Epithelial cell of esophagus (primary cell): ENCODE results near the gene MYOG.

Experiments
- DNase-seq: peaks from one replicate; pipeline ENCODE4 v3.0.0; 2010; ENCODE audit warnings: low read depth
- H3K4me3 ChIP-seq: 2 replicates; pipeline ENCODE4 v1.5.1; 2011; ENCODE audit warnings: mild to moderate bottlenecking, low read length, control low read depth
- TF ChIP-seq, protein P1 (sequence below): IDR thresholded peaks from 2 replicates; pipeline ENCODE4 v1.5.1; 2011; ENCODE audit warnings: low read depth, mild to moderate bottlenecking, low read length, control low read depth, inconsistent platforms; ENCODE audit not compliant: insufficient read depth; ENCODE audit errors: missing control alignments

The MYOG gene

DNA sequence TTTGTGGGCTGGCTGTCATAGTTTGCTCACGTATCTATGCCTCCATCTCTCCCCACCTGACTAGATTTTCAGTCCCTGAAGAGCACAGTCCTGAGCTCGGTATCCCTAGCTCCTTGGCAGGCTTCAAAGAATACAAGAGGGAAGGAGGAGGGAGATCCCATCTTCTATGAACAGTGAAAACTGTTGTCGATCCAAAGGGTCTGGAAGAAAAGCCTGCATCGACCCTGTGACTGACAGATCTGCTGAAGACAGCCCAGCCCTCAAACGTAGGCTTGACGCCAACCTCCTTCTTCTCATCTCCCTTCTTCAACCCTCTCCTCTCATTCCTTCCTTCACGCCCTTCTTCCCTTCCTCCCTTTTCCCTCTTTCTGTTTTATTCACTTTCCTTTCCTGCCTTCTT lies 28.4 kb upstream of the MYOG start:
- no peak overlapping the region for H3K4me3 ChIP-seq
- TF ChIP-seq, protein P1, sequence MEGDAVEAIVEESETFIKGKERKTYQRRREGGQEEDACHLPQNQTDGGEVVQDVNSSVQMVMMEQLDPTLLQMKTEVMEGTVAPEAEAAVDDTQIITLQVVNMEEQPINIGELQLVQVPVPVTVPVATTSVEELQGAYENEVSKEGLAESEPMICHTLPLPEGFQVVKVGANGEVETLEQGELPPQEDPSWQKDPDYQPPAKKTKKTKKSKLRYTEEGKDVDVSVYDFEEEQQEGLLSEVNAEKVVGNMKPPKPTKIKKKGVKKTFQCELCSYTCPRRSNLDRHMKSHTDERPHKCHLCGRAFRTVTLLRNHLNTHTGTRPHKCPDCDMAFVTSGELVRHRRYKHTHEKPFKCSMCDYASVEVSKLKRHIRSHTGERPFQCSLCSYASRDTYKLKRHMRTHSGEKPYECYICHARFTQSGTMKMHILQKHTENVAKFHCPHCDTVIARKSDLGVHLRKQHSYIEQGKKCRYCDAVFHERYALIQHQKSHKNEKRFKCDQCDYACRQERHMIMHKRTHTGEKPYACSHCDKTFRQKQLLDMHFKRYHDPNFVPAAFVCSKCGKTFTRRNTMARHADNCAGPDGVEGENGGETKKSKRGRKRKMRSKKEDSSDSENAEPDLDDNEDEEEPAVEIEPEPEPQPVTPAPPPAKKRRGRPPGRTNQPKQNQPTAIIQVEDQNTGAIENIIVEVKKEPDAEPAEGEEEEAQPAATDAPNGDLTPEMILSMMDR = no peak
- DNase-seq = no peak

DNA sequence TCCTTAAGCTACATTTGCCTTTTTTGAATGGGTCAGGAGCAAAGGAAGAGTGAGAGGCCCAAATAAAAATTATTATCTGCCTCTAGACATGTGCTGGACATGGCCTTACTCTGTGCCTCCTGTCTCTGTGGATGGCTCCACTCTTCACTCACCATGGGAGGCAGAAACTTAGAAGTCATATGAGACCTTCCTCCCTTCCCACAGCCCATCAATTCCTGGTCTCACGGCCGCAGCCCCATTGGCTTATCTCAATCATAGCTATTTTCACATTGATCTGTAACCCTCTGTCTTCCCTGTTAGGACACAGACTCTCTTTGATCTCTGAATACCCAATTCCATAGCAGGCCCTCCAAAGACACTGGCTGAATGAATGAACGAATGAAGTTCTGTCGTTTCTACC lies 27.5 kb upstream of the MYOG start:
- H3K4me3 ChIP-seq = no peak overlapping the region
- DNase-seq = no peak
- TF ChIP-seq, protein P1 = no peak

DNA sequence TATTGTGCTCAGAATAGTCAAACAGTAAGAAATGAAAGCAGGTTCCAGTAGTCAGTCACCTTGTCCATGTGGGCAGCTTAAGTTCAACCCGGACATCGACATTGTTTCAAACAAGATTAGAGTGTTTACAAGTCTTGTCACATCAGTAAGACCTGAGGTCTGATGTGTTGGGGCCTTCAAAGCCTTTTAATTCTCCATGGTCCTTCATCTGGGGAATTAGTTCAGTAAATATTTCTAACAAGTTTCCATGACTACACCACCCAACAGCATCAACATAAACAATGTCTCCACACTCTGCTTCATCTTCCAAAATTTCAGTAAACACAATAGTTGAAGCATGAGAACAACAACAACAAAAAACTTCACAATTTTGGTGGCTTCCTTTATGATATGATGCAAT lies 26.7 kb upstream of the MYOG start:
- no peak for DNase-seq
- TF ChIP-seq, protein P1 = no peak
- H3K4me3 ChIP-seq = no peak overlapping the region

DNA sequence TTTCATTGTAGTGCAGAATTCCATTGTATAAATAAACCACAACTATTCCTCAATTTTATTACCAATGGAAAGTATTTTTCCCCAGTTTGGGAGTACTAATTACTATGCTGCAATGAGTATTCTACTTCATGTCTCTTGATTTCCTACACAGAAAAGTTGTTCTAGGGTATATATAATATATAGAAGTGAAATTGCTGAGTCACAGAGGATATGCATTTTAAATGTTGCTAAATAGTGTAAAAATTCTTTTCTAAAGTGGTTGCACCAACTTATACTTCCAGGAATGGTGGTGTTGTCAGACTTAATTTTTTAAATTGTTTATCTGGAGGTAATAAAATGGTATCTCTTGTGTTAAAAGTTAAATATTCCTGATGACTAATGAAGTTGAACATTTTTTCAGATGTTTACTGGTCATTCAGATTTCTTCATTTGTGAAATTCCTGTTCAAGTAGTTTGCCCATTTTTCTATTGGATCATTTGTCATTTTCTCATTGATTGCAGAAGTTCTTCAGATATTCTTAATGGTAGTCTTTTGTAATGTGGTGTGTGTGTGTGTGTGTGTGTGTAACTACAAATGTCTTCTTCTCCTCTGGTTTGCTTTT lies 19.1 kb upstream of the MYOG start:
- TF ChIP-seq, protein P1 = no peak
- no peak overlapping the region for H3K4me3 ChIP-seq
- no peak for DNase-seq

DNA sequence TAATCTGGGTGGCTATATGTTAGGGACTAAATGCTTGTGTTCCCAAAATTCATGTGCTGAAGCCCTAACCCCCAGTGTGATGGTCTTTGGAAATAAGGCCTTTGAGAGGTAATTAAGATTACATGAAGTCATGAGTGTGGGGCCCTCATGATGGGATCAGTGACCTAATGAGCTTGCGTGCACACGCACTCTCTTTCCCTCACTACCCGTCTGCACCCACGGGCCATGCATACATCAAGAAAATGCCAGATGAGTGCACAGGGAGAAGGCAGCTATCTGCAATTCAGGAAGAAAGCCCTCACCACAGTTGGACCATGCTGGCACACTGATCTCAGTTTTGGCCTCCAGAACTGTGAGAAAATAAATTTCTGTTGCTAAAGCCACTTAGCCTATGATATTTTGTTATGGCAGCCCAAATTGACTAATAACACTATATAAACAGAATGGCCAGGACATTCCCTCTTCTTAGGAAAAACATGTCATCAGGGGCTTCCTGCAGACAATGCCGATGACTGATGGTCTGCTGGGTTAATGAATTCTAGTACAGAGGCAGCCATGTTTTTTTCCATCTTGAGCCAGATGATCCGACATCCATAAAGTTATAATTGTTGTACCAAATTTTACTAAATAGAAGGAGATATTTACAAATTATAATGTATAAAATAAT lies 18.1 kb upstream of the MYOG start:
- TF ChIP-seq, protein P1 = no peak
- no peak for DNase-seq
- H3K4me3 ChIP-seq = no peak overlapping the region

DNA sequence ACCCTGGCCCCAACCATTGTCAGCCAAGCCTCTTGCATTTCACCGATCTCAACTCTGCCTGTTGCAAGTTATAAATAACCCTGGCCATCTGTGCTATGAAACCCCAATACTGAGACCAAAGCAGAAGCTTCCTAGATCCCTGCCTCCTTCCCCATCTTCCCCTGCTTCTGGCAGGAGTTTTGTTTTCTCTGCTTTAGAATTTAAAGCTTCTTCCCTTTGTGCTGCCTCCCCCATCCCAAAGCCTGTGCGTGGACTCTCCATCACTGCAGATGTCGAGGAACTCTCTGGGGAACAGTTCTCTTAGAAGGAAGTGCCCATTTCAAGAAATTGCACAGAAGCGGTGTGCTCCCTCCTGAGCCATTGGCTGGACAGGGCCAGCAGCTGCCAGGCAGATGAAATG lies 17.4 kb upstream of the MYOG start:
- TF ChIP-seq, protein P1 = no peak
- H3K4me3 ChIP-seq = no peak overlapping the region
- DNase-seq = no peak
